Measurements from ENCODE around the gene TBC1D3B.

TBC1D3B gene

GRCh38 chr17:36136439-36136838 is 40.0 kb downstream of the TBC1D3B start:
- H3K9ac ChIP-seq (ENCODE audit: low read length) = no peak overlapping the region
- H3K23ac ChIP-seq (ENCODE audit: low read length) = no peak overlapping the region
- no peak overlapping the region for H3K27ac ChIP-seq (ENCODE audit: low read depth, low read length)
- H3K27me3 ChIP-seq (ENCODE audit: insufficient read depth, low read length) = no peaks in the 10 kb centered on the region
- no peak overlapping the region for H3K4ac ChIP-seq (ENCODE audit: low read depth, low read length)
- no peak overlapping the region for H2AFZ ChIP-seq (ENCODE audit: insufficient read depth, low read length, poor library complexity)
- H3K18ac ChIP-seq (ENCODE audit: low read length) = no peak overlapping the region
- H2BK120ac ChIP-seq (ENCODE audit: insufficient read depth, low read length, poor library complexity) = no peak overlapping the region
- no peak overlapping the region for H3K4me3 ChIP-seq (ENCODE audit: low read depth, low read length)
- no peak for DNase-seq
- H3K36me3 ChIP-seq (ENCODE audit: control insufficient read depth in 1 of 2, insufficient read depth in 2 of 2, low read length in 2 of 2) = no peaks in the 10 kb centered on the region
- H3K79me1 ChIP-seq (ENCODE audit: low read length) = no peaks in the 10 kb centered on the region
- no peak overlapping the region for H4K91ac ChIP-seq (ENCODE audit: low read depth, low read length)
- no peak overlapping the region for H2AK5ac ChIP-seq (ENCODE audit: low read length)
- H2BK12ac ChIP-seq (ENCODE audit: low read length) = no peak overlapping the region
- H3K79me2 ChIP-seq (ENCODE audit: control insufficient read depth, insufficient read depth, low read length, poor library complexity) = no peaks in the 10 kb centered on the region
- no CpG with 5 or more reads among the region's 1 CpG for WGBS (ENCODE audit: extremely low coverage, insufficient coverage, insufficient read length)
- no peak overlapping the region for H4K8ac ChIP-seq (ENCODE audit: low read depth, low read length)
- no peak overlapping the region for H2BK5ac ChIP-seq (ENCODE audit: low read depth, low read length, poor library complexity)
- no peak overlapping the region for H3K4me2 ChIP-seq (ENCODE audit: low read length)
- H4K12ac ChIP-seq (ENCODE audit: low read depth, low read length) = no peak overlapping the region
- no peaks in the 10 kb centered on the region for H3K4me1 ChIP-seq (ENCODE audit: control insufficient read depth in 1 of 2, insufficient read depth in 2 of 2, low read length in 2 of 2)
- no peak overlapping the region for H3K14ac ChIP-seq (ENCODE audit: low read length)
- no peaks in the 10 kb centered on the region for H3K9me3 ChIP-seq (ENCODE audit: insufficient read depth, low read depth, low read length)

DNA sequence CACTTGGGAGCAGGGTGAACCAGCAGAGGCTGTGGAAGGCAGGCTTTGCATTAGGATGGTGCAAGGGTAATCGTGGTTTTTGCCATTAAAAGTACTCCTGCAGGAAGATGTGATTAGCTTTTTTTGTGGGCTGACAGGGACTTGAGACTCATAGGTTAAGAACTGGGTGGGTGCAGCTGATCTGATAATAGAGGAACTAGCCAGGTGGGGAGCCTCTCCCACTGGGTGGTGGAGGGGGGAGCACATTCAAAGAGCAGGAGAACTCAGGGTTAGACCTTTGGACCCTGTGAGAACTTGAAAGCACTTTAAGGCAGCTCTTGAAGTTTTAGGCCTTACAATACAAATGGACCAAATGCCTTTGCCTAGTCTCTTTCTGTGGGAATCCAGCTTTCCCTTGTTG is 40.4 kb downstream of the TBC1D3B start:
- no peak overlapping the region for H3K4me3 ChIP-seq (ENCODE audit: low read depth, low read length)
- H2AK5ac ChIP-seq (ENCODE audit: low read length) = no peak overlapping the region
- no peak overlapping the region for H3K9ac ChIP-seq (ENCODE audit: low read length)
- H3K27me3 ChIP-seq (ENCODE audit: insufficient read depth, low read length) = no peaks in the 10 kb centered on the region
- H2BK5ac ChIP-seq (ENCODE audit: low read depth, low read length, poor library complexity) = no peak overlapping the region
- no peak overlapping the region for H3K18ac ChIP-seq (ENCODE audit: low read length)
- no peaks in the 10 kb centered on the region for H3K4me1 ChIP-seq (ENCODE audit: control insufficient read depth in 1 of 2, insufficient read depth in 2 of 2, low read length in 2 of 2)
- H2AFZ ChIP-seq (ENCODE audit: insufficient read depth, low read length, poor library complexity) = no peak overlapping the region
- no peak for DNase-seq
- H3K79me2 ChIP-seq (ENCODE audit: control insufficient read depth, insufficient read depth, low read length, poor library complexity) = no peaks in the 10 kb centered on the region
- H3K27ac ChIP-seq (ENCODE audit: low read depth, low read length) = no peak overlapping the region
- no peak overlapping the region for H3K4ac ChIP-seq (ENCODE audit: low read depth, low read length)
- H2BK12ac ChIP-seq (ENCODE audit: low read length) = no peak overlapping the region
- no peak overlapping the region for H3K23ac ChIP-seq (ENCODE audit: low read length)
- H3K36me3 ChIP-seq (ENCODE audit: control insufficient read depth in 1 of 2, insufficient read depth in 2 of 2, low read length in 2 of 2) = no peaks in the 10 kb centered on the region
- no peak overlapping the region for H4K12ac ChIP-seq (ENCODE audit: low read depth, low read length)
- no peak overlapping the region for H2BK120ac ChIP-seq (ENCODE audit: insufficient read depth, low read length, poor library complexity)
- H3K4me2 ChIP-seq (ENCODE audit: low read length) = no peak overlapping the region
- no peak overlapping the region for H3K14ac ChIP-seq (ENCODE audit: low read length)
- H3K9me3 ChIP-seq (ENCODE audit: insufficient read depth, low read depth, low read length) = no peaks in the 10 kb centered on the region
- no peaks in the 10 kb centered on the region for H3K79me1 ChIP-seq (ENCODE audit: low read length)
- H4K91ac ChIP-seq (ENCODE audit: low read depth, low read length) = no peak overlapping the region
- no CpG with 5 or more reads among the region's 1 CpG for WGBS (ENCODE audit: extremely low coverage, insufficient coverage, insufficient read length)
- H4K8ac ChIP-seq (ENCODE audit: low read depth, low read length) = no peak overlapping the region

DNA sequence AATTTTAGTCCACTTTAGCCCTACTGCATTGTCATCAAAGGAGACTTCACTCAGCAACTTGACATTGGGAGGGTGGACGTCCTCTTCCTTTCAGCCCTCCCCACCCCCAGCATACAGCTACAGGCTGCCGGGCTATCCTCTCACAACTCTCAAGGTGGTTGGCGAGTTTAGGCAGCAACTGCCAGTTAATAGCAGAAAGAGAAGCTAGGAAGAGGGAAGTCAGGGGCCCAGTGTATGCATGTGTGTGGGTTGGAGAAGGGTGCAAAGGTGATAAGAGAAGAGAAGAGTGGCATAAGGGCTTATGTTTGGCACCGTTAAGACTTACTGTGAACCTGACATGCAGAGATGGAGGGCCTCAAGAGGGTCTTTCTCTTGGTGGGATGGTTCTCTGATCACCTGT is 41.0 kb downstream of the TBC1D3B start:
- Histone ChIP-seq H4K12ac (ENCODE audit: low read depth, low read length) (no peak overlapping the region), H2BK12ac (ENCODE audit: low read length) (no peak overlapping the region), H3K36me3 (ENCODE audit: control insufficient read depth in 1 of 2, insufficient read depth in 2 of 2, low read length in 2 of 2) (no peaks in the 10 kb centered on the region), H3K23ac (ENCODE audit: low read length) (no peak overlapping the region), H3K79me2 (ENCODE audit: control insufficient read depth, insufficient read depth, low read length, poor library complexity) (no peaks in the 10 kb centered on the region), H3K27me3 (ENCODE audit: insufficient read depth, low read length) (no peaks in the 10 kb centered on the region), H3K9ac (ENCODE audit: low read length) (no peak overlapping the region), H3K9me3 (ENCODE audit: insufficient read depth, low read depth, low read length) (no peaks in the 10 kb centered on the region), H3K18ac (ENCODE audit: low read length) (no peak overlapping the region), H3K79me1 (ENCODE audit: low read length) (no peaks in the 10 kb centered on the region), H2BK5ac (ENCODE audit: low read depth, low read length, poor library complexity) (no peak overlapping the region), H3K4me2 (ENCODE audit: low read length) (no peak overlapping the region), H4K91ac (ENCODE audit: low read depth, low read length) (no peak overlapping the region), H3K27ac (ENCODE audit: low read depth, low read length) (no peak overlapping the region), H4K8ac (ENCODE audit: low read depth, low read length) (no peak overlapping the region), H2AFZ (ENCODE audit: insufficient read depth, low read length, poor library complexity) (no peak overlapping the region), H3K14ac (ENCODE audit: low read length) (no peak overlapping the region), H2BK120ac (ENCODE audit: insufficient read depth, low read length, poor library complexity) (no peak overlapping the region), H3K4me1 (ENCODE audit: control insufficient read depth in 1 of 2, insufficient read depth in 2 of 2, low read length in 2 of 2) (no peaks in the 10 kb centered on the region), H3K4me3 (ENCODE audit: low read depth, low read length) (no peak overlapping the region), H3K4ac (ENCODE audit: low read depth, low read length) (no peak overlapping the region), H2AK5ac (ENCODE audit: low read length) (no peak overlapping the region)
- no CpG with 5 or more reads among the region's 4 CpGs for WGBS (ENCODE audit: extremely low coverage, insufficient coverage, insufficient read length)
- no peak for DNase-seq

GRCh38 chr17:36133602-36134236 is 42.7 kb downstream of the TBC1D3B start:
- no peak overlapping the region for H2AFZ ChIP-seq (ENCODE audit: insufficient read depth, low read length, poor library complexity)
- no peaks in the 10 kb centered on the region for H3K27me3 ChIP-seq (ENCODE audit: insufficient read depth, low read length)
- H3K79me1 ChIP-seq (ENCODE audit: low read length) = no peaks in the 10 kb centered on the region
- no peak overlapping the region for H3K27ac ChIP-seq (ENCODE audit: low read depth, low read length)
- no peak overlapping the region for H2BK5ac ChIP-seq (ENCODE audit: low read depth, low read length, poor library complexity)
- no peaks in the 10 kb centered on the region for H3K79me2 ChIP-seq (ENCODE audit: control insufficient read depth, insufficient read depth, low read length, poor library complexity)
- H3K4ac ChIP-seq (ENCODE audit: low read depth, low read length) = no peak overlapping the region
- H3K9me3 ChIP-seq (ENCODE audit: insufficient read depth, low read depth, low read length) = no peaks in the 10 kb centered on the region
- H4K91ac ChIP-seq (ENCODE audit: low read depth, low read length) = no peak overlapping the region
- peak in 1 of 2 donors; percentile 18 for DNase-seq
- no peak overlapping the region for H3K23ac ChIP-seq (ENCODE audit: low read length)
- no peak overlapping the region for H4K8ac ChIP-seq (ENCODE audit: low read depth, low read length)
- no peak overlapping the region for H2BK120ac ChIP-seq (ENCODE audit: insufficient read depth, low read length, poor library complexity)
- H3K18ac ChIP-seq (ENCODE audit: low read length) = no peak overlapping the region
- H3K4me1 ChIP-seq (ENCODE audit: control insufficient read depth in 1 of 2, insufficient read depth in 2 of 2, low read length in 2 of 2) = no peaks in the 10 kb centered on the region
- H3K36me3 ChIP-seq (ENCODE audit: control insufficient read depth in 1 of 2, insufficient read depth in 2 of 2, low read length in 2 of 2) = no peaks in the 10 kb centered on the region
- no peak overlapping the region for H3K14ac ChIP-seq (ENCODE audit: low read length)
- H3K4me3 ChIP-seq (ENCODE audit: low read depth, low read length) = no peak overlapping the region
- H4K12ac ChIP-seq (ENCODE audit: low read depth, low read length) = no peak overlapping the region
- H2BK12ac ChIP-seq (ENCODE audit: low read length) = no peak overlapping the region
- no peak overlapping the region for H3K4me2 ChIP-seq (ENCODE audit: low read length)
- H2AK5ac ChIP-seq (ENCODE audit: low read length) = no peak overlapping the region
- H3K9ac ChIP-seq (ENCODE audit: low read length) = no peak overlapping the region
- WGBS (ENCODE audit: extremely low coverage, insufficient coverage, insufficient read length) = no CpG with 5 or more reads among the region's 4 CpGs
